GM21786 (cell line): ENCODE data around the gene MAML2.
A peak's percentile ranks its signal among the peaks of the same experiment; 100 is the strongest.
"Not testable (repeated sequence)": the region's sequence is repeated elsewhere in the genome, so short reads cannot be mapped to it uniquely, and the experiment has no call there.

ENCODE experiments used
- ATAC-seq: cut with Tn5 transposase; IDR thresholded peaks from one replicate; pipeline ENCODE4 v1.9.1; 2021; ENCODE audit not compliant: unreplicated experiment

The MAML2 gene

GRCh38 chr11:96272529-96273222, 70.3 kb downstream of the MAML2 start:
- no peak for ATAC-seq

DNA sequence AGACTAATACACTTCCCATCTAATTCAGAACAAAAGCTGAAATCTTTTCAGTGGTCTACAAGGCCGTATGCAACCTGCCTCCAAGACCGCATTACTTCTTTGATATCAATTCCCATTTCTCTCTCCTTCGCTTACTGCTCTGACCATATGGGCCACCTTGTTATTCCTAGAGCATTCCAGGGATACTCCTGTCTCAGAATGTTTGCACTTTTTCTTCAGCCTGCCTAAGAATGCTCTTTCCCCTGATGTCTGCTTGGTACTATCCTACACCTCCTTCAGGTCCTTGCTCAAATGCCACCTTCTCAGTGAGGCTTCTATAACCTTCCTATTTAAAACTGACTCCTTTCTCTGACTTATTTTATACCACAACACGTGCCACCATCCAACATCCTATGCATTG, 71.2 kb downstream of the MAML2 start:
- no peak for ATAC-seq

- ATAC-seq, result not testable (repeated sequence)
These were observed 71.6 kb downstream of the MAML2 start for GRCh38 chr11:96271352-96271751.

DNA sequence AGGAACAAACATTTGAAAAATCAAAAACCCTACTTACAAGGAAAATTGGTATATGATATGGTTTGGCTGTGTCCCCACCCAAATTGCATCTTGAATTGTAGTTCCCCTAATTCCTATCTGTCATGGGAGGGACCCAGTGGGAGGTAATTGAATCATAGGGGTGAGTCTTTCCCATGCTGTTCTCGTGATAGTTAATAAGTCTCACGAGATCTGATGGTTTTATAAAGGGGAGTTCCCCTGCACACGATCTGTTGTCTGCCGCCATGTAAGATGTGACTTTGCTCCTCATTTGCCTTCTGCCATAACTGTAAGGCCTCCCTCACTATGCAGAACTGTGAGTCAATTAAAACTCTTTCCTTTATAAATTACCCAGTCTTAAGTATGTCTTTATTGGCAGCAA, 74.5 kb downstream of the MAML2 start:
- not testable (repeated sequence) for ATAC-seq

GRCh38 chr11:96267496-96268032, 75.4 kb downstream of the MAML2 start:
- peak; percentile 97 for ATAC-seq

DNA sequence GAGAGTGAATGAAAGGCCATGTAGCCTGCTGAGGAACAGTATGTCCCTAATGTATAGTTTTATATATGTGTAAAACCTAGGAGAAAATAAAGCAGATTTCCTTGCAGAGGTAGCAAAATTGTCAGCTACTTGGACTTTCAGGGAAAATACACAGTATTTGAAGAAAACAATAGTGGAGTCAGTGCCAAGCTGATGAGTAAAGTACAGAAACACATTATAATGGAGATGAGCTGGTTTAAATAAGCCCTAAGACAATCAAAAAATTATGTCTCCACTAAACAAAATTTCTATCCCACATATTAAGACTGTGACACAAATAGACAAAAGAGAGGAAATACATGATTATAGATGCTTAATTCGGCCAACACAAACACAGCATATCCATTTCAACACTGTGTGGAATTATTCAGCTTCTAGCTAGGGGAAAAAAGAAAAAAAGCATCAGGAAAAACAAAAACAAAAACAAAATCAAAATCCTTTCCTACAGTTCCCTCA, 75.9 kb downstream of the MAML2 start:
- no peak for ATAC-seq

GRCh38 chr11:96265972-96266371, 77.0 kb downstream of the MAML2 start:
- no peak for ATAC-seq

GRCh38 chr11:96265220-96265737, 77.7 kb downstream of the MAML2 start:
- no peak for ATAC-seq

GRCh38 chr11:96264364-96264763, 78.6 kb downstream of the MAML2 start:
- ATAC-seq, result no peak

GRCh38 chr11:96263238-96263763, 79.7 kb downstream of the MAML2 start:
- no peak for ATAC-seq

DNA sequence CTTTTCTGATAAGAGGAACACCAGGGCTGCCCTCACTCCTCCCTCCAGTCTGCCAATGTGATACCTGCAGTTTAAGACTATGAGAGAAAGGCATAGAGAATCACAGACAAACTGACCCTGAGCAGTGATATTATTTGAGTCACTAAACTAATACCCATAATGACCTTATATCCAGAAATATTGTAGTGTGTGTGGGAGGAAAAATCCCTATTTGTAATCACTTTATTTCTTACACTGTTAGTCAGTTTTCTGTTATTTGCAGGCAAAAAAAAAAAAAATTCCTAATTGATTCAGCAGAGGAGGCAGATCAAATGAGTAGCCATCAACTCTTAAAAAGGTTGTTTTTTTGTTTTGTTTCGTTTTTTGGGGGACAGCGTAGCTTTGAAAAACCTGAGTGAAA, 82.5 kb downstream of the MAML2 start:
- ATAC-seq, result no peak

- ATAC-seq, result no peak
These were observed 82.9 kb downstream of the MAML2 start for GRCh38 chr11:96260067-96260511.

- no peak for ATAC-seq
These were observed 83.7 kb downstream of the MAML2 start for GRCh38 chr11:96259134-96259830.

- peak; percentile 71 for ATAC-seq
These were observed 84.7 kb downstream of the MAML2 start for GRCh38 chr11:96257972-96258934.

GRCh38 chr11:96257036-96257435, 86.0 kb downstream of the MAML2 start:
- no peak for ATAC-seq

DNA sequence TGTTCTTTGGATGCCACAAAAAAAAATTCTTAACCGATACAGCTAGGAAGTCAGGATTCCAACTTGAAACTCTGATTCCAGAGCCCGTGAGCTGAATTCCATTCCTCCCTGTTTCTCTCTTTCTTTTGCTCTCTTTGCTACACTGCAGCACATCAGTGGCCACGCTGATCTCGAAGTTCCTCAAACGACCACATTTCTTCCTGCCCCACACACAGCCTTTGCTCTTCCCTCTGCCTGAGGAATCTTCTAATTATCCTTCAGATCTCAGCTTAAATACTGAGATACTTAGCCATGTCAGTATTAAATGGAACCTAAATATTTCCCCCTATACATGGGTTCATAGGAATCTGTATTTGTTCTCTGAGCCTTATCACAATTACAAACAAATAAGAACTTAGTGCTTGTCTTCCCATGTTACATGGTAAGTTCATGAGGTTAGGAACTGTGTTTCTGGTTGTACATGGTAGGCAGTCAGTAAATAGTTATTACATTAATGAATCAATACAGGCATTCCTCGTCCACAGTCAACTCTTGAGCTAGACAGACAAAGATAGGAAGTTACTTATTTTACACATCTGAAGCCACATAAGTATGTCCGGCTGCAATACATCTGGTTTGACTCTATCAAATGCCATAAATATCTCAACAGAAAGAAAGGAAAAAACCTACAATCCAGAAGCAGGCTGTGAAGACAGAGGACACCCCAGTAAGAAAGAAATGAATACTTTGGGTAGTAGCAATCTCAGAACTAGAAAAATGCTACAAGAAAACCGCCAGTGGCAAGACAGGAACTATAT, 86.6 kb downstream of the MAML2 start:
- no peak for ATAC-seq

DNA sequence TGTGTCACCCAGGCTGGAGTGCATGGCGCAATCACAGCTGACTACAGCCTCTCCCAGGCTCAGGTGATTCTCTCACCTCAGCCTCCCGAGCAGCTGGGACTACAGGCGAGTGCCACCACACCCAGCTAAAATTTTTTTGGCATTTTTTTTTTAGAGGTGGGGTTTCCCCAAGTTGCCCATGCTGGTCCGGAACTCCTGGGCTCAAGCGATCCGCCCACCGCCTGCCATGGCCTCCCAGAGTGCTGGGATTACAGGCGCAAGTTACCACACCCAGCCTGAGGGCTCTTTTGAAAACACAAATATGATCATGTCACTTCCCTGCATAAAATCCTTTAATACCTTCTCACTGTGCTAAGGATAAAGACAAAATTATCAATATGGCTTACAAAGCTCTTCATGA, 88.1 kb downstream of the MAML2 start:
- ATAC-seq, result no peak

DNA sequence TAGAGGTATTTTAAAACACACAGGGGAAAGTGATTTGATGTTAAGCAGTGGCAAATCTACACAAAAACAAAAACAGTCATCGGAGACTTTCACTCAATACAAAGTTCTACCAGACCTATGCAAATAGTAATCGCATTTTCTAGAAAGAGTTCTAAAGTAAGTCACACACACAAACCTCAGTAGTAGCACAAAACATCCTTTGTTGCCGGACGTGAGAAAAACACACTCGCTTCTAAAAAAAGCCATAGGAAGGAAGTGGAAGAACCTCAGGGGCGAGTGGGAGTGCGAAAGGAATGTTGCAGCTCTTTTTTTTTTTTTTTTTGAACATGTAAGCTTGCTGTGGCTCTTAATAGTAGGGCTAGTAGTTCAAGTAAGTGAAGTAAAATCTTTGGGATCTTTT, 88.9 kb downstream of the MAML2 start:
- ATAC-seq, result peak; percentile 64

DNA sequence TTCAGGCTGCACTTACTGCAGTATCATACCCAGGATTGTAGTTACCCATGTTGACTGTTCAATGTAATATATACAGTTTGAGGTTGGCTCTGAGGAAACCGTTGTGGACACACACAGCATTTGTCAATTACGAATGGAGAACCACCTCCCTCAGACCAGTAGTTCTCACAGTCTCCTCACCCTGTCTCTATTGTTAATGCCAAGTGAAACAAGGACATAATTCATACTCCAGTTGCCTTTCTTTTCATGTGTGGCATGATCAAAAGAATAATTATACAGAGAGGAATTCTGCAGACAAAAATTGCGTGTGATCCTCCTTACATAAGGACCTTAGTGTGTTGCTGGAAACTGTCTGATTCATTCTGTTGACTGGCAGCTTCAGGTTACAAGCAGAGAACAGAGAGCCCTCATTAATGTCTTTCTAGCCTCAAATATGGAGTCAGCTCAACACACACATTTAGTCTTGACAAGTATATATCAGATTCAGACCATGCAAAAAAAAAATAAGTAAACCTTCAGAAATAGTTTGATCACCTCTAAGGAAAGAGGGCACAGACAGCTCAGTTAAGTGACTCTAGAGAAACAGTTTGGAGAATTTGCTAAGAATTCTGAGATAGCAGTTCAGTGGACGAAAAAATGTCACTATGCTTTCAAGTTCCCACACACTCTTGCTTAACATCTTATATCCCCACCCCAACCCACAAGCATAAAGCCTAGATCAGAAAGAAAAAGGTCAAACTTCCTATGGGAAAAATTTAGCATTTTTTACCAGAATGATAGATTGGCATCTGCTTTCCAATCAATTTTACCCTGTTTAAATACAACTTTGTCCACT, 96.1 kb downstream of the MAML2 start:
- no peak for ATAC-seq
